ENCODE measurements around the gene DCLK2.

DCLK2 gene

DNA sequence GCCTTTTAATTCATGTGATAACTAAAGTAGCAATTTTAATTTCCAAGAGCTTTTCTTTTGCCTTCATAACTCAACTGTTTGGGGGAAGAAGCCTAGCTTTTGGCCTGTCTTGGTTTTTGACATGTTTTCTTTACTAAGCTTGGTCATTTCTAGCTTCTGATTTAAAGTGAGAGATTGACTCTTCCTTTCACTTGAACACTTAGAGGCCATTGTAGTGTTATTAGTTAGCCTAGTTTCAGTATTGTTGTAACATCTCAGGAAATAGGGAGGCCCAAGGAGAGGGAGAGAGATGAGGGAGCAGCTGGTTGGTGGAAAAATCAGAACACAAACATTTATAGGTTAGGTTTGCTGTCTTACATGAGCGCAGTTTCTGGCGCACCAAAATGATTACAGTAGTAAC lies 44.8 kb downstream of the DCLK2 start:
- DNase-seq: no peak

DNA sequence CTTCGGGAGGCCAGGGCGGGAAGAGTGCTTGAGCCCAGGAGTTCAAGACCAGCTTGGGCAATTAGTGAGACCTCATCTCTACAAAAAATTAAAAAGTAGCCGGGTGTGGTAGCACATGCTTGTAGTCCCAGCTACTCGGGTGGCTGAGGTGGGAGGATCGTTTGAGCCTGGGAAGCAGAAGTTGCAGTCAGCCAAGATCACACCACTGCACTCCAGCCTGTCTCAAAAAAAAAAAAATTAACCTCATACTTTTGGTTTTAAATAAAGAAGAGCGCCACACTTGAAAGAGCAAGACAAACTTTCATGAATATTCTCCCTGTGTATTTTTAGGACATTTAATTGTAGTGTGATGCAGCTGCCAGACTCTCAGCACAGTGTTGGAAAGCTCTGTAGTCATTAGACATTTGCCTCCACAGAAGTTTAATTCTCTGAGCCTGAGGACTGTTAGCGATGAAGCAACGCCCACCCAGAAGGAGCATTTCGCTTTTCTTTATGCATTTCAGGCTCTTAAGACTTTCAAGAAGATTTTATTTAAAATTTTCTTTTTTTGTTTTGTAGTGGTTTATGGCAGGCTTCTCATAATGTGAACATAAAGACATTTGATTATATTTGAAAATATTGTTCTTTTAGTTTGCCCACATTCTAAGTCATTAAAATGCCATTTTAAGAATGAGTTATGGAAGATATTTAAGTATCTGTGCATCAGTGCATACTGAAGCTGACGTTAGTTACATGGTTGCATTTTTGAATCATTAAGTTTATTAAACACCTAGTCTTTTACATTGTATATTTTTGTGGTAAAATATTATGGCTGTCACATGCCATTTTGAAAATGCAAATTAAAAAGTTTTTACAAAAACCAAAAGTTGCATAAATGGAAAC lies 45.8 kb downstream of the DCLK2 start:
- DNase-seq: no peak

DNA sequence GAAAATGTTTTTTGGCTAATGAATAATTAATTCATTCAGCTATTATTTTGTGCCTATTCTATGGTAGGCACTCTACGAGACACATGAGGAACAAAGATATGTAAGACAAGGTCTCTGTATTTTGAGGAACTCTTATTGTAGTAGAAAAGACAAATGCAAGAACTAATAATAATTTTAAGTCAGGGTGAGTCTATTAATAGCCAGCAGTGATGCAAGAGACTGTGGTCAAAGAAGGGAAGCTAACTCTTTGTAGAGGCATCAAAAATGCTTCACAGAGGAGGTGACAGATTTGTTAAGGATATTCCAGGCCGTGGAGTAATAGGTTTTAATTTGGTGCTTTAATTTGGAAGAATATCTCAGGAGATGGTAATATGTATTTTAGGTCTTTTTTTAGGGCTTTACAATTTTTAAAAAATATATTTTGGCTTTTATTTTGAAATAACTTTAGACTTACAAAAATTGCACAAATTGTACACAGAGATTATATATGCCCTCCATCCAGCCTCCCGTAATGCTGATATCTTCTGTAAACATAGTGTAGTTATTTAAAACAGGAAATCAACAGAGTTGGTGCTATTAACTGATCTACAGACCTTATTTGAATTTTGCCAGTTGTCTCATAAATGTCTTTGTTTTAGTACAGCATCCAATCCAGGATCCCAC lies 48.1 kb downstream of the DCLK2 start:
- DNase-seq: peak; percentile 70

DNA sequence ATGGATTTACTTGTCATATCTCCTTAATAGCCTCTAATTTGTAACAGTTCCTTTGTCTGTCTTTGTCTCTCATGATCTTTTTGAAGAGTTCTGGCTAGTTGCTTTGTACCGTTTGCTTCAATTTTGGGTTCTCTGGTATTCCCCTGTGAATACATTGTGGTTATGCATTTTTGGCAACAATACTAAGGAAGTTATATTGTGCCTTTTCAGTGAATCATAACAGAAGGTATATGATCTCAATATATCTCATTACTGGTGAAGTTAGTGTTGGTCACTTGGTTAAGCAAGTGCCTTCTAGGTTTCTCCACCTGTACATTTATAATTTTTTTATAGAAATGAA lies 48.6 kb downstream of the DCLK2 start:
- peak; percentile 88 for DNase-seq

DNA sequence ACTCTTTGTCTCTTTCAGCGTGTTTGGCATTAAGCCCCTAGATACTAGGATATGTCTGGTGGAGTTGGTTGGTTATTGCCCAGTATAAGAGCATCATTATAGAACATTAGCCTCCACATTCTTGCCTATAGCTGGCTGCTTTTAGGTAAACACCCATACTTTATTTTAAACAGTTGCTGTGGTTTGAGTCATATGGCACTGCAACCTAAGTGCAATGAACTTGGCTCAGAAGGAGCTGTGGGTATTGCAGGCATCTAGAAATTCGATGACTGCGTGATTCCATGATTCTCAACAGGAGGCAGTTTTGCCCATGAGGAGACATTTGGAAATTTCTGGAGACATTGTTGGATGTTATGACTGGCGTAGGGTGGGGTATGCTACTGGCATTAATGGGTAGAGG lies 49.5 kb downstream of the DCLK2 start:
- peak; percentile 65 for DNase-seq

DNA sequence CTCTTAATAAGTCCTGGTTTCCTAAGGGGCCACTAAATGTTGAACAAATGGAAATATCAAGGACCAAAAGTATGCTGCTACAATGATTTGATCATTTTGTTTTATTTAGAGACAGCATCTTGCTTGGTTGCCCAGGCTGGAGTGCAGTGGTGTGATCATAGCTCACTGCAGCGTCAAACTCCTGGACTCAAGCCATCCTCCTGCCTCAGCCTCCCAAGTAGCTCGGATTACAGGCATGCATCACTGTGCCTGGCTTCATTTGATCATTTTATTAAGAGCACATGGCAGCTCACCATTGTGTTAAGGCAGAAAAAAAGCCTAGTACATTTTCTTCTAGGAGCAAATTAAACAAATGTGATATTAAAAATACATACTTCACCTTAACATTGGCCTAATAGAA lies 52.7 kb downstream of the DCLK2 start:
- peak; percentile 87 for DNase-seq

DNA sequence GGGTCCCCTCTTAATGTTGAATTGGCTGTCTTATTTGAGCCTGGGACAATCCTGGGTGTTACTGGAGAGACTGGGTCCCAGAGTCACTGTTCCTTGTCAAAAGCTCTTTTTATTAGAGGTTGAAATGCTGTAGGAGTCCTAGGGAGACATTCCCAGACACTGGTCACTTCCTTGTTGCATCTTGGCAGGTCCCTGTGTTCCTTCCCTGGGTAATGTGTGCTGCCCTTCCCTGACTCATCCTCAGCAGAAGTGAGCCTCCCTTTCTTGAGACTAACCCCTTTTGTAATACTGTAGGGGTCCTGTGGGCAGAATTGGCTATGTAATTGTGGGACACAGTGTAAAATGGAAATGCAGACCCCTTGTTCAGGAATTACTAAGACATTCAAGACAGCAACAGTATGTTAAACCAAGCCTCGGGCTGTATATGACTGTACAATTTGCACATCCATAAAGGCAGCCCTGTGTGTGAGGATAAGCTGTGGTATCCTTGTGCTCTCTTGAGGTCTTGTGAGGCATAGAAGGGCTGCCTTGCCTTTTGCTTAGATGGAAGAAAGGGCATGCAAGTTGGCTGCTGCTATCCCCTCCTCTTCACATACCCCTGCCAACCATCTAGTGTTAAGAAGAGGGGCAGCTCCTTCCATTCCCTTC lies 53.5 kb downstream of the DCLK2 start:
- DNase-seq: no peak

DNA sequence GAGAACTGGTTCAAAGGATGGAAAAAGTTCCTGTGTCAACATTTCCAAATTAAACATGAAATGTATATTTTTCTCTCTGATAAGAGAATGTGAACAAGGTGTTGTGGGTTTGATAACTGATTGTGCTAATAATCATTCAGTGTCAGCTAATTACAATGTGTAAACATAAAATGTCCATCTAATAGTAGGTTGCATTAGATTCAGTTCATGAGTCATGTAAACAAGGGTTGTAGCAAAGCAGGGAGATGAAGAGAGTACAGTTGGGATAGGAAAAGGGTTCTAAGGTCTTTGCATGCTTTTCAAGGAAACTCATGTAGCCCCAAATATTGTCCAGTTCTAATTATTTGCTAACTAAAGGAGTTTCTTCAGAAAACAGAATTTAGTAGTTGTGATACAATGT lies 55.4 kb downstream of the DCLK2 start:
- no peak for DNase-seq

DNA sequence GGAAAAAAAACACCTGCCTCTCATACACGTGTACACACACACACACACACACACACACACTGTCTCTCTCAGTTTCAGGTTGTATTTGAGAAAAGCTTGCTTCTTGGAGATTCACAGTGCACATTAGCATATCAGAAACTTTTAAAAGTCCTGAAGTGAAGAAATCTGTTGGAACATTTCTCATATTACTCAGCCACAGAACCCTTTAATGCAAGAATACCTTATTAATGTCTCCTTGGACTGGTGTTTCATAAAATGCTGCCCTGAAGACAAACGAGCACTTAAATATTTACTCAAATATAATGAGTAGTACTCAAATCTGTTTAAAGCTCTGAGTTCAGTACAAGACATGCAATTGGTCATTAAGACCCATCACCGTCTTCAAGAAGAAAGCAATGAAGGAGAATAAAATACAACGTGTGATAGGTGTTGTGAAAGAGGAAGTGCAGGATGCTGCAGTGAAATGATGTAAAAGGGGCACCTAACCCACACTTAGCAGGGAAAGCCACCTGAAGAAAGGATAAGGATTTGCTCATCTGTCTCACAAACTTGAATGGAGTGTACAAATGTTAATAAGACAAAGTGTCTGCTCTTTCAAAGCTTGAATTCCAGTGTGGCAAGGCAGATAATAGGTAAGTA lies 57.0 kb downstream of the DCLK2 start:
- DNase-seq: no peak

DNA sequence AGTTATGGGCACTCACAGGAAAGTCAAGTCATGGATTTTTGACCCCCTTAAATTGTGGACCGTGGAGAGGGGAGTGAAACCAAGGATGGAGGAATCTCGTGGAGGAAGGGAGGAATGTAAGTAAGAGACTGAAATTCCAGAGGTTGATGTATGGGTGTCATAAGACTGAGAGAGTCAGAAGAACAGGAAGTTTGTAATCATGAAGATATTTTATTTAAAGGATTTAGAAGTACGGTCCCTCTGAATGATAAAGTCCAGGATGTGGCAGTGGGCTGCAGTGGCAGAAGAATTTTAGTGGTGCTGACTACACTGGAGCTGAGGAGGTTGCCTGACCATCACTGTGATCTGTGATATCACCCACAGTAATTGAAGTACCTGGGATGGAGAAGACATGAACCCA lies 57.8 kb downstream of the DCLK2 start:
- DNase-seq: peak; percentile 80

DNA sequence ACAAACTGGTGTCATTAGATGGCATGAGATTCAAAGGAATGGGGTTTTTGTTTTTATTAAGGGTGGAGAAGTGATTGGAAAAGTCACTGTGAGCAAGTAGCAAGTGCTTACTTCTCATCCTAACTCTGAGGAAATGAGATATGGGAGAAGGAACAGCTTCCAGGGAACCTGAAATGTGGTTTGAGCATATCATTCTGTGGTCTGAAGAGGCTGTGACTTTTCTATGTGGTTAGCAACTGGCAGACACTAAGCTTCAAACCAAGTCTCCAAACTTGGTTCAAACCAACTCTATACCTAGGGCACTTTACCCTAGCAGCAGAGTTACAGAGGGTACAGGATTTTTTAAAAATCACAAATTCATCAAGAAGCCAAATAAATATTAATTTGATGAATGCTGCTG lies 58.2 kb downstream of the DCLK2 start:
- DNase-seq: peak; percentile 54

DNA sequence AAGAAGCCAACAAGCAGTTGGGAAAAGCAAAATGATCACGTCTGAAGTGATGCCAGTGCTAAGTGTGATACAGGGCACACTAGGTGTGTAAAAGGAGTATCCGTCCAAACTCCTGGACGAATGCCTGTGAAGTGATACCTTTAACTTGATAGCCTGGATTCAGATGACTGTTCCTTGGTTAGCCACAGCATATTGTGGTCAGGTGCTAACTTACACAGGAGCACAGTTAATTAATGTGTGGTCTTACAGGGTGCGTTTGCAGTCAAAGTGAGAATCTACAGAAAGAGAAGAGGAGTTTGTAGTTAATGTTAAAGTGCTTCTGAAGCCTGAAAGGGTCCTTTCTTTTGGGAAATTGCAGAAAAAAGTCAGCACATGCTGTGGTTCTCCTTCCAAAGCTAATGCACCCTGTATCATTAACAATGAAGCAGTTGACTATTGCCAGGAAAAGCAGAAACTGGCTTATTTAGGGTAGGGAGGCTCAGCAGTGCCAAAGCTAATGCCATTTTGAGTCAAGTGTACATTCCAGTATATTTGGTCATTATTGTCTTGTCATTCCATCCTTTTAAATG lies 61.1 kb downstream of the DCLK2 start:
- no peak for DNase-seq

DNA sequence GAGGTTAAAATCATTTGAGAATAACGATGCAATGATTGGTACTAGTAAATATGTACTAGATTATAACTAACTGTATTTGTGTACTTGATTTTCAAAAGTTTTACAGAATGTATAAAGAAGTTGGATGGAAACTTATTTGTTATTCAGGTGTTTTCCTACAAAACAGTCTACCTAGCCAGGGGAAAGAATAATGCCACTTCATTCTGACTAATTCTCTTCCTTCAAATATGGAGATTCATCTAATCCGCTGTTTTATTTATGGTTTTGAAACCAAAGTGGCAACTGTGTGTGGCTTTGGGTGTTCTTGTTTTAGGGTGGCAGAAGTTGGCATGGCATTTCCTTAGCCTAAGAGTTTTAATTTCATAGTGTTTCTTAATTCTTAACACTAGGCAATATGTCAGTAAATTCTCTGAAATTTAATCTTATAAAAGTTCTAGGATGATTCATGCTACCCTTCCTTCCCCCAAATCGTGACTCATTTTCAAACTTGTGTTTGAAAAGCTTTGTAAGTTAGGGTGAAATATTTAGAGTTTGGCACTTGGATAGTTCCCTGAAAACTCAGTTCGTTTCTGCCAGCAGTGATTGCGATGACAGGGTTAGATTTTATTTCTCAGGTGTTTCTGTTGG lies 62.6 kb downstream of the DCLK2 start:
- peak; percentile 82 for DNase-seq

DNA sequence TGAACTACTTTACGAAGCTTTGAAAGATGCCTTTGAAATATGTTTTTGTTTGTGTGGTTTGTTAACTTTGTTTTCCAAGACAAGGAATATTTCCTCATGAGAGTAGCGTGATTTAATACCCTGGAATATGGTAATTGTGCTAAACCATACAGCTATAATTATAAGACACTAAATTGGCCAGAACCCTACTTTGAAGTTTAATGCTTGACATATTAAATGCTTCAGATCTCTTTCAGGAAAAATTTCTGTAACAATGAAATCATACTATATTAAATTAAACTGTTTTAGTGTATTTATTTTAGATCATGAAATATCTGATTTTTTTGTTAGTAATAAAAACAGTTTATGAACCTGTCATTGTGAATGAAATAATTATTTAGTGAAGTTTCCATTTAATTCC lies 63.5 kb downstream of the DCLK2 start:
- peak; percentile 29 for DNase-seq

DNA sequence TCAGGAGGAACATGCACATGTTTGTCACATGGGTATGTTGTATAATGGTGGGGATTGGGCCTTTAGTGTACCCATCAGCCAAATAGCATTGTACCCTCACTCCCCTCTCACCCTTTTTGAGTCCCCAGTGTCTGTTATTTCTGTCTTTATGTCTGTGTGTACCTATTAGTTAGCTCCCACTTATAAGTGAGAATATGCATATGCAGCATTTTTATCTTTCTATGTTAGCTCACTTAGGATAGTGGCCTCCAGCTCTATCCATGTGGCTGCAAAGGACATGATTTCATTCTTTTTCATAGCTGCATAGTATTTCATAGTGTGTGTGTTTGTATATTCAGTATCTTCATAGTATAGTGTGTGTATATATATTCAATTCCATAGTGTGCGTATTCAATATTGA lies 64.6 kb downstream of the DCLK2 start:
- DNase-seq: no peak

DNA sequence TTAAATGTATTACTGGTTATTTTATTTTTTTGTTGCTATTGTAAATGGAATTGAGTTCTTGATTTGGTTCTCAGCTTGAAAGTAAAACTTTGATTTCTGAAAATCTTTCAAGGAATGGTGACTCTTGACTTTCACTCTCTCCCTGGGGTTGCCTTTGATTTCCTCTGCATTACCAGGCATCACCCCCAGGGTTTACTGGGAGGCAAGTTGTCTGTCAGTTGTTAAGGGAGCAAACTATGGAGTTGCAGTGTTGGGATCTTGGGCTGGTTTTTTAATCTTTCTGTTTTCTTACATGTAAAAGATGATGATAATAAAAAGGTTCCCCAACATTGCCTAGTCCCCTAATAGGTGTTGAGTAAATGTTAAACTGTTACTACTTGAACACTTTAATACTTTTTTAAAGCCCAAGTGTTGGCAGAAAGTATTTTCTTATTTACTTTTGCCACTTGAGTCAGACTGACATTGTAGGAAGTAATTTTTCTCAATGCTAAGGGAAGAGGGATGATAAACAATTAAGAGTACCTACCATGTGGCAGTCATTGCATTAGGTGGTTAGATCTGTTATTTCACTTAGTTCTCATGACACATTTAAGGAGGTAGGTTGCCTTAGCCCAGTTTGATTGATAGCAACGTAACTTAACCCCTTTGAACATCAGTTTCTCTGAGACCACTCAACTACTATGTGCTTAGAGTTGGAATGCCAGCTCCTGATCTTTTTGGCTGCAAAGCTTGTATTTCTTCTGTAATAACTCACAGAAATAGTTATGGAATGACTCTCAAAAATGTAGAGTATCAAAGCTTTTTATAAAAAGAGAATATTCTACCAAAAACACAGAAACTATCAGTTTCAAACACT lies 67.1 kb downstream of the DCLK2 start:
- peak; percentile 51 for DNase-seq

DNA sequence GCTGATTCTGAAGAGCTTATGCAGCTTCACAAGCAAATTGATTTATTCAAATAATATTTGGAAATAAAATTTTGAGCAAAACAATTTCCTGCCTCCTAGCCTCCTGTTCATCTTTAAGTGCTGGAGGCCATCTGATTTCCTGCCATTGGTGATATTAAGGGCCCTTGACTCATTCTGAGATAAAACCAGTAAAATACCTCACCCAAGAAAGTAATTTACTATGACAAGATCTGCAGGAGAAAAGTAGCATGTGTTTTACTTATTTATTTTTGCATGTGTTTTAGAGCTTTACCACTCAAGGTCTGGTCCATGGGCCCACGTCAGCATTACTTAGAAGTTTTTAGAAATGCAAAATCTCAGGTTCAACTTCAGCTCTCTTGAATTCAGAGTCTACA lies 67.7 kb downstream of the DCLK2 start:
- DNase-seq: peak; percentile 27

DNA sequence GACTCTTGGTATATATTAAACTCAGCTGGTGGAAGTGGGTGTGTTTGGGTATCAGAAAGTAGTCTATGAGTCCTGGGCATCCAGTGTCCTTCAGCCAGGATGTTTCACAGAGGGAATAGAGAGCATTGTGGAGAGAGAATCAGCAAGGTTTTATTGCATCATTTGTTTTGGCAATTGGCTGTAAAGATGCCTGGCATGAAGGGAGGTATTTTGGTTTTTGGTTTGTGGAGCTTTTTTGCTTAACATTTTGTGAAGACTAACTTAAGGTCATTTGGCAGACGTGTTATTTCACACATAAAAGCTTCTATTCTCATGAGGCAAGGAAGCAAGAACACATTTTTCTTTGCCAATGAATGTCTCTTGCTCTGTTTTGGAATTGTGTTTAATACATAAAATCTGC lies 71.1 kb downstream of the DCLK2 start:
- peak; percentile 55 for DNase-seq

DNA sequence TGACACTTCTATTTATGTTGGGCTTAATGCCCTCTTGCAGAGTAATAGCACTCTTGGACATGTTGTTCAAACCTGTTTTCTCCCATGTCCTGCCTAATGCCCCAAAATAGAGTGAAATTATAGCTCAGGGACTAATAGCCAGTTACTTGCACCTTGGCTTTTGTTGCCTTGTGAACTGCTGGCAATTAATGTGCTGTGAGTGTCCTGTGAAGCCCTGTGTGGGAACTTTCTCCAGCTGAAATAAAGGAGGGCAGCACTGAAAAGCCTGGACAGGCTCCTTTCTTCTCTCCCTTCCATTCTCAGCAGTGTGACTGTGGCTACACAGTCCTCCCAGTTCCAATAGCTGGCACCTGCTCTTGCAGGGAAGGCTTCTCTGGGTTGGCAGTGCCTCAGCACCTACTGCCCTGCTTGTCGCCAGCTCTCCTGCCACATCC lies 72.4 kb downstream of the DCLK2 start:
- DNase-seq: no peak

DNA sequence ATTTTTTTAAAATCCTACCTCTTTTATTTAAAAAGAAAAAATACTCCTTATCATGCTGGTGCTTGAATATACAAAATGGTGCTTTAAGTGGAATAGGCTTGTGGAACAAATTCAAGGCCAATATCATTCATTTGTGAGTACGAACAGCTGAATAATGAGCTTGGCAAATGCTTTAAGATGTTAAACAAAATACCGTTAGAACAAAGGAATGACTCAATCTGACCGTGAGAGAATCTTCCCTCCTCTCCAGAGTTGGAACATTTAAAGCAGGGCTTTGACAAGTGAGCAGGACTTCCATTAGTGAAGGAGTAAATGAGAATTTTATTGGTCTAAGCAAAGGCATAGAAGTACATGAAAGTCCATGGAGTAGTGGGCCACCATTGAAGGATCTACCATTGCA lies 74.5 kb downstream of the DCLK2 start:
- peak; percentile 20 for DNase-seq

DNA sequence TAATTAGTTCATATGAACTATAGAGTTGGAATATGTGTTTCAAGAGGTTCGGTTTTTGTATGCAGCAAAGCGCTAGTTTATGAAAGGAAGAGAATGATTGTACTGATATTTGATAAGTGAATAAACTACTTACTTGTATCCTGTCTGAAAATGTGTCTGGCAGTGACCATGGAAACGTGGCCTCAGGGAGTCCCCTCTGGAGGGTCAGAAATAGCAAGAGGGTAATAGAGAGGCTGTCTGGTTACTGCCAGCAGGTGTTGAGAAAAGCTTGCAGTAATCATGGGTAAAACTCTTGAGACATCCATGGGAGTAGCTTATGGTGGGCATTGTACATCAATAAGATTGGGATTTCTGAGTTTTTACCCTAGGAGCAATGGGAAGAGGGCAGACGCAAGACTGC lies 77.1 kb downstream of the DCLK2 start:
- no peak for DNase-seq

DNA sequence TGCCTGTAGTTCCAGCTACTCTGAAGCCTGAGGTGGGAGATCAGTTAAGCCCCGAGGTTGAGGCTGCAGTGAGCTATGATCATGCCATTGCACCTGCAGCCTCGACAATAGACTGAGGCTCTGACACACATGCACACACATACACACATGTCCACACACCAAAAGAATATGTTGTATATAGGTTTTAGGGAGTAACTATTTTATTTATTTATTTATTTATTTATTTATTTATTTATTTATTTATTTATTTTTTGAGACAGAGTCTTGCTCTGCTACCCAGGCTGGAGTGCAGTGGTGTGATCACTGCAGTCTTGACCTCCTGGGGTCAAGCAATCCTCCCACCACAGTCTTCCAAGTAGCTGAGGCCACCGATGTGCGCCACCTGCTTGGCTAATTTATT lies 78.3 kb downstream of the DCLK2 start:
- no peak for DNase-seq

Measured in fibroblast of skin of right quadriceps (primary cell).